ENCODE measurements around the gene PRSS16.

The PRSS16 gene

DNA sequence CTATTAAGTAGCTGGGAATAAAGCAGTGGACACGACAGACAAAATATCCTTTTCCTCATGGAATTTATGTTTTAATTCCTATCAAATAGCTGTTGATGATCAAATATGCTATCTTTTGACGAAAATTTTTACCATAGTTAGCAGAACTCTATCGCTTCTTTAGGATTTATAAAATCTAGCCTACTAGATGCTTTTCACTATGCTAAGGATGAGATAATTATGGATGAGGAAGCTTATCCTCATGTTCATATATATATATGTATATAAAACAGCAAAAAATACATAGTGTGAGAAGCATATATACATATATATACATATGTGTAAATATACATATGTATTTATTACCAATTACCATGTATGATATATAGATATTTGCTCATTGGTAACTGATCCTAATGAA is 12.9 kb upstream of the PRSS16 start:
- no peak for DNase-seq (ENCODE audit: low spot score)
- TF ChIP-seq, protein P1, sequence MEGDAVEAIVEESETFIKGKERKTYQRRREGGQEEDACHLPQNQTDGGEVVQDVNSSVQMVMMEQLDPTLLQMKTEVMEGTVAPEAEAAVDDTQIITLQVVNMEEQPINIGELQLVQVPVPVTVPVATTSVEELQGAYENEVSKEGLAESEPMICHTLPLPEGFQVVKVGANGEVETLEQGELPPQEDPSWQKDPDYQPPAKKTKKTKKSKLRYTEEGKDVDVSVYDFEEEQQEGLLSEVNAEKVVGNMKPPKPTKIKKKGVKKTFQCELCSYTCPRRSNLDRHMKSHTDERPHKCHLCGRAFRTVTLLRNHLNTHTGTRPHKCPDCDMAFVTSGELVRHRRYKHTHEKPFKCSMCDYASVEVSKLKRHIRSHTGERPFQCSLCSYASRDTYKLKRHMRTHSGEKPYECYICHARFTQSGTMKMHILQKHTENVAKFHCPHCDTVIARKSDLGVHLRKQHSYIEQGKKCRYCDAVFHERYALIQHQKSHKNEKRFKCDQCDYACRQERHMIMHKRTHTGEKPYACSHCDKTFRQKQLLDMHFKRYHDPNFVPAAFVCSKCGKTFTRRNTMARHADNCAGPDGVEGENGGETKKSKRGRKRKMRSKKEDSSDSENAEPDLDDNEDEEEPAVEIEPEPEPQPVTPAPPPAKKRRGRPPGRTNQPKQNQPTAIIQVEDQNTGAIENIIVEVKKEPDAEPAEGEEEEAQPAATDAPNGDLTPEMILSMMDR (IDR thresholded peaks at IDR 0.05; ENCODE audit: extremely low read depth, missing control alignments): no peak

DNA sequence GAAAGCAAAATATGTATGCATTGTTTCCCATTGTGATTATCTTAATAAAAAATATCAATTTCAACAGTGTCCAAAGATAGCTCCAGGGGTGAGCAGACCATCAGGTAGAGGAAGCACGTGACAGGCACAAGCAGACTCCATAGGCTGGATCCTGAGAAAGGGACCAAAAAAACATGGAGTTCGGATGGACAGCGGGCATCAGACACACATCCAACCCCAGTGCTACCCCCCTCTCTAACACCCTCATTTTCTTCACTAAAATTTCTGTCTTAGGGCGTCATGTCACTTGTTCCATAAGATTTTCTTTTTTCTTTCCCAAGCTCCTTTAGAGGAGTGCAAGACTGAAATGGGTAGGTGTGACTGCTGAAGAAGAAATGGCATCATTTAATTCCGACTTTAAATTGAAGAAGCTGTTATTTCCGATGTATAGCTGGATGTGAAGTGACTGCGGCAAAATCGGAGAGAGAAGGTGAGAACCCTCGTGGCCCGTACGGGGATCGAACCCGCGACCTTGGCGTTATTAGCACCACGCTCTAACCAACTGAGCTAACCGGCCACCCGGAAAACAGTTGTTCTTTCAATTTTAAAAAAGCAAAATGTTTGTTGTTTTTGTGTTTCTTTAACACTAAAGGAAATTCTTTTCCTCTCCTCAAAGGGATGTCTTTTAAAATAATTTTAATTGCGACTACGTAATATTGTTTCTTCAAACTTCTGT is 10.3 kb upstream of the PRSS16 start:
- TF ChIP-seq, protein P1 (IDR thresholded peaks at IDR 0.05; ENCODE audit: extremely low read depth, missing control alignments): no peak
- DNase-seq (ENCODE audit: low spot score): peak; percentile 34

DNA sequence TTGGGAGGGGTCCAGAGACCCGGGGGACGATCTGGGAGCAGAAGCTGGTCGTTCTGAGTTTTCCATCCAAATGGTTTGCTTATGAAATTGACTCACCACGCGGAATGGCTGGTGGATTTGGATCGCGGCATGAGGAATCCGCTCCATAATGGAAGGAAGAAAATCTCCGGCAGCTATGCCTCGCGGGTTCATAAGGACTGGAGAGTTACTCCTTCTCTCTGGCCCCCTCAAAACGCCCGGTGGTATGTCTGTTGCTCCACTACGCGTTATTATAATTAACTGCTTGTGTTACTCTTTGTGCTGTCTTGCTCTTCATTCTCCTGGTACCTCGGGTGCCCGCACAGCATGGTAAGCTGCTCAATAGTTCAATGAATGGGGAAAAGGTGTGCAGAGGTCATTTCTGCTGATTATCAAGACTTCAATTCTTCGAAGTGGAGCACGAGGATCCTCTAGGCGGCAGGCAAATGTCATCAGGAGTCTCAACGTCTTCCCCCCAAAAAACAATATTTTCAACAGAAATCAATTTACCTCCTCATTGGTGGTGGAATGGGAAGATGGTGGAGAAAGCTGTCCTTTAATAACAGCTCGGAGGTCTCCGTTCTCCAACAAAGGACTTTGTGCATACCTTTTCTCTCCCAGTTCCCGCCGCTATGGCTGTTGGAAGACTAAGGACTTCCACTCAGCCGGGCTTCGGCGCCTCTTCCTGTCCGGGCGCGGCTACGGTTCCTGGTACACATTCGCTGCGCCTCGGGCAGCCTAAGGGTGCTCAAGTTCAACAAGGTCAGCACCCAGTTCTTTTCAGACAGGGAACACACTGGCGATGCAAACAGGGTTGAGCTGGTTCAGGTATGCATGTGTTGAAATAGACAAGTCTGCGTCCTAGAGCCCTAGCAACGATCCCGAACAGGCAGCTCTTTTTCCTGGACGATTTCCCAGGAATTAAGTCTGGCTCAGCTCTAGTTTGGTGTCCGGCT is 9.2 kb upstream of the PRSS16 start:
- TF ChIP-seq, protein P1 (IDR thresholded peaks at IDR 0.05; ENCODE audit: extremely low read depth, missing control alignments): no peak
- no peak for DNase-seq (ENCODE audit: low spot score)

DNA sequence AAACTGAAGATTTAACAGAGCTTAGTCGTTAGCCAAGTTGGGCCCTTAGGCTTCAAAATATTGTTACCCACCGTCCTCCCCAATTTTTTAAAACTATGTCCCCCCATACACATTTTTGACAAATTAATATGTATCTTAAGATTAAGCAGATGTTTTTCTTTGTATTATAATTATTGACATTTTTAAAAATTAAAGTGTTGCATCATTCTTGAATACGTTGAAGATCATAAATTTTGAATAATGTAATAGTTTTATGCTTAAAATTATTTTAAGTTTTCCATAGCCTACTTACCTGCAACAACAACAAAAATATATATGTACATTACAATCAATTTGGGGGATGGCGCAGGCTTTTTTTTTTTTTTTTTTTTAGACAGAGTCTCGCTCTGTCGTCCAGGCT is 8.2 kb upstream of the PRSS16 start:
- no peak for DNase-seq (ENCODE audit: low spot score)
- TF ChIP-seq, protein P1 (IDR thresholded peaks at IDR 0.05; ENCODE audit: extremely low read depth, missing control alignments): no peak

DNA sequence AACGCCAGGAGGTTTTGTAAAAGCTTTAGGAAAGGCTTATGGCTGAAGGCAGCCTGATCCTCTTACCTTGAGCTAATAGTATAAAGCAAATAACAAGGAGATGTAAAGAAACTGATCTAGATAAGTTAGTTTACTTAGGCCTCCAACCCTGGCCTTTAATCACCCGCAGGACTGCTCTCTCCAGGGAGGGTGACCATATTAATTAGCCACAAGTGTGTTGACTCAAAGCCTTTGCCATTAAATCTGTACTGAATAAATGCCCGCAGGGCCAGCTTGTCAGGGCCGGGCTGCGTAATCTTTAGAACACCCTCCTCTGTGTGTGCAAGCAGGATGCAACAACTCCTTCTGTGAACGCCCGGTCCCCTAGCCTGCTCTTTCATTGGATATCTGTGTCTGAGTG is 6.1 kb upstream of the PRSS16 start:
- no peak for DNase-seq (ENCODE audit: low spot score)
- TF ChIP-seq, protein P1 (IDR thresholded peaks at IDR 0.05; ENCODE audit: extremely low read depth, missing control alignments): no peak

DNA sequence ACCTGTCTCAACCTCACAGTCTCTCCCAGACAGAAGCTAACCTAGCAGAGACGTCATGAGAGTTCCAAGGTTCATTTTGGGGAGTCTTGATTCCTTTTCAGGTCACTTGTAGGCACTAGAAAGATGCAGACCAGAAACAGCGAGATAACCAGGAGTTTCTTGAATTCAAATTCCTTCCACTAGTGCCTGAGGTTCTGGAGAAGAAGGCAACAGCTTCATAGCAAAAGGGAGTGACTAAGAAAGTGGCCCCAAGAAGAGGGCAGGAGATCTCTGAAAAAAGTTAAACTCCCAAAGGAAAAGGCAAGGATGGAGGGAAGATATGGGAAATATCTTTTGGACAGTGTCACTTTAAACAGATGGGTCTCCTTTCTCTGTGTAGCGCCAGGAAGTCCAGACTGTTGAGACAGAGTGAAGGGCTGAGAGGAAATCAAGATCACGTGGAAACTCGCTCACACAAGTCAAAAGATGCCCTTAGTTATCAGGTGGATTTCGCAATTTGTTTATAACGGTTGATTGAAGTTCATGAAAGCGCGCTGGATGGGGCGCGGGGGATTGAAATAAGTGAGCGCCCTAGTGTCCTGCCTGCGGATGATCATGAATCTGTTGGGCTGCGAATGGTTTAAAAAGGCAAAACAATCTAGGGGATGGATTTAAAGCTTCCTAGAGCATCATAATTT is 4.8 kb upstream of the PRSS16 start:
- TF ChIP-seq, protein P1 (IDR thresholded peaks at IDR 0.05; ENCODE audit: extremely low read depth, missing control alignments): no peak
- no peak for DNase-seq (ENCODE audit: low spot score)
